Measurements from ENCODE around the gene NUP85.

- TF ChIP-seq CTCF (IDR thresholded peaks at IDR 0.05; ENCODE audit: poor library complexity, severe bottlenecking) (no peak), MXI1 (conservative IDR thresholded peaks at IDR 0.05; ENCODE audit: poor library complexity, severe bottlenecking) (no peak), SMC3 (conservative IDR thresholded peaks at IDR 0.05; ENCODE audit: poor library complexity) (no peak), POLR2AphosphoS5 (IDR thresholded peaks at IDR 0.05) (no peak), TAF1 (IDR thresholded peaks at IDR 0.05; ENCODE audit: low read depth) (no peak), EZH2 (IDR thresholded peaks at IDR 0.05; ENCODE audit: borderline replicate concordance, insufficient read depth, low read length, poor library complexity, severe bottlenecking) (no peak), RAD21 (conservative IDR thresholded peaks at IDR 0.05) (no peak), REST (IDR thresholded peaks at IDR 0.05; ENCODE audit: borderline replicate concordance) (no peak), EP300 (conservative IDR thresholded peaks at IDR 0.05; ENCODE audit: poor library complexity, severe bottlenecking) (no peak)
These were observed 23.4 kb downstream of the NUP85 start for GRCh38 chr17:75228847-75229246.
